Measurements from ENCODE around the gene FGF5.

Gene FGF5

GRCh38 chr4:80257851-80258250 lies 8.6 kb upstream of the FGF5 start:
- no peak for TF ChIP-seq CTCF (IDR thresholded peaks at IDR 0.05; ENCODE audit: low read depth, low read length)
- Histone ChIP-seq H3K9me3 (no peaks in the 10 kb centered on the region), H3K4me1 (no peaks in the 10 kb centered on the region), H3K27me3 (peaks cover 8% of the 10 kb centered on the region), H3K36me3 (no peaks in the 10 kb centered on the region), H3K4me3 (ENCODE audit: low read depth, low read length) (no peak overlapping the region)
- no peak for DNase-seq

GRCh38 chr4:80259012-80259411 lies 7.5 kb upstream of the FGF5 start:
- H3K4me3 ChIP-seq (ENCODE audit: low read depth, low read length), result no peak overlapping the region
- no peak for TF ChIP-seq CTCF (IDR thresholded peaks at IDR 0.05; ENCODE audit: low read depth, low read length)
- no peak for DNase-seq
- no peaks in the 10 kb centered on the region for H3K9me3 ChIP-seq
- peaks cover 19% of the 10 kb centered on the region for H3K27me3 ChIP-seq
- no peaks in the 10 kb centered on the region for H3K36me3 ChIP-seq
- H3K4me1 ChIP-seq, result no peaks in the 10 kb centered on the region

GRCh38 chr4:80259817-80260216 lies 6.6 kb upstream of the FGF5 start:
- peaks cover 26% of the 10 kb centered on the region for H3K27me3 ChIP-seq
- DNase-seq, result no peak
- TF ChIP-seq CTCF (IDR thresholded peaks at IDR 0.05; ENCODE audit: low read depth, low read length), result no peak

GRCh38 chr4:80261989-80262600 lies 4.4 kb upstream of the FGF5 start:
- Histone ChIP-seq H3K4me1 (no peaks in the 10 kb centered on the region), H3K27me3 (peaks cover 46% of the 10 kb centered on the region), H3K4me3 (ENCODE audit: low read depth, low read length) (no peak overlapping the region), H3K9me3 (no peaks in the 10 kb centered on the region), H3K36me3 (no peaks in the 10 kb centered on the region)
- DNase-seq, result no peak
- no peak for TF ChIP-seq CTCF (IDR thresholded peaks at IDR 0.05; ENCODE audit: low read depth, low read length)

More at GRCh38 chr4:80259817-80260216, 6.6 kb upstream of the FGF5 start:
- Histone ChIP-seq H3K9me3 (no peaks in the 10 kb centered on the region), H3K36me3 (no peaks in the 10 kb centered on the region), H3K4me3 (ENCODE audit: low read depth, low read length) (no peak overlapping the region), H3K4me1 (no peaks in the 10 kb centered on the region)

- no peak for DNase-seq
- Histone ChIP-seq H3K4me1 (no peaks in the 10 kb centered on the region), H3K36me3 (no peaks in the 10 kb centered on the region), H3K27me3 (peaks cover 63% of the 10 kb centered on the region), H3K4me3 (ENCODE audit: low read depth, low read length) (no peak overlapping the region), H3K9me3 (no peaks in the 10 kb centered on the region)
- no peak for TF ChIP-seq CTCF (IDR thresholded peaks at IDR 0.05; ENCODE audit: low read depth, low read length)
Measured at GRCh38 chr4:80263541-80264351, 2.7 kb upstream of the FGF5 start.

- no peaks in the 10 kb centered on the region for H3K36me3 ChIP-seq
- H3K9me3 ChIP-seq, result no peaks in the 10 kb centered on the region
- no peak for TF ChIP-seq CTCF (IDR thresholded peaks at IDR 0.05; ENCODE audit: low read depth, low read length)
- H3K27me3 ChIP-seq, result peaks cover 68% of the 10 kb centered on the region
- no peak for DNase-seq
- no peak overlapping the region for H3K4me3 ChIP-seq (ENCODE audit: low read depth, low read length)
- no peaks in the 10 kb centered on the region for H3K4me1 ChIP-seq
Measured at GRCh38 chr4:80264352-80264647, 2.2 kb upstream of the FGF5 start.
